Gastroesophageal sphincter (tissue), 4 donors: ENCODE data around the gene WNK2. TPM values are rescaled to one million over a fixed set of nuclear protein-coding genes. Genes with fewer than 3 reads are reported as not detected.

Experiments used
- ATAC-seq: fragments of 150-250 bp; one replicate; pipeline ENCODE4 v1.9.1; 2016; ENCODE audit warnings: mild to moderate bottlenecking, moderate library complexity
- H3K27ac ChIP-seq, 4 donors: fragments of 200-600 bp; sonication (generic) in 3 of 4; 1 replicate in 3 of 4; 2 replicates in 1 of 4; pipeline ENCODE4 v1.5.1; 2016 to 2019
- H3K27me3 ChIP-seq: fragments of 200-600 bp; sonication (generic); one replicate; pipeline ENCODE4 v1.5.1; 2019
- H3K36me3 ChIP-seq, 2 donors: fragments of 200-600 bp; sonication (generic); one replicate each; pipeline ENCODE4 v1.5.1; 2019; ENCODE audit warnings: control low read depth in 1 of 2
- H3K4me1 ChIP-seq, 3 donors: fragments of 200-600 bp; sonication (generic); 1 replicate in 2 of 3; 2 replicates in 1 of 3; pipeline ENCODE4 v1.5.1; 2016 to 2019; ENCODE audit warnings: control low read depth in 2 of 3
- H3K4me3 ChIP-seq, 2 donors: fragments of 200-600 bp; sonication (generic); one replicate each; pipeline ENCODE4 v1.5.1; 2019; ENCODE audit warnings: mild to moderate bottlenecking in 1 of 2, moderate library complexity in 1 of 2
- H3K9me3 ChIP-seq, 3 donors: fragments of 200-600 bp; sonication (generic); one replicate each; pipeline ENCODE4 v1.5.1; 2017 to 2019; ENCODE audit warnings: control low read depth in 2 of 3
- CTCF ChIP-seq, 4 experiments: fragments of 200-600 bp in 2 of 4; fragments of 450-650 bp in 2 of 4; sonication (generic) in 1 of 4; IDR thresholded peaks; one replicate each; pipeline ENCODE4 v1.5.1; 2017 to 2019; ENCODE audit warnings: antibody characterized with exemption in 4 of 4, mild to moderate bottlenecking in 2 of 4, moderate library complexity in 2 of 4
- EP300 ChIP-seq: sonication (generic); formaldehyde crosslinking; IDR thresholded peaks from one replicate; pipeline ENCODE4 v1.6.1; 2017; ENCODE audit warnings: antibody characterized with exemption, mild to moderate bottlenecking
- POLR2A ChIP-seq, 2 donors: fragments of 450-650 bp; IDR thresholded peaks; one replicate each; pipeline ENCODE4 v1.6.1; 2017; ENCODE audit warnings: antibody characterized with exemption in 2 of 2, mild to moderate bottlenecking in 2 of 2, moderate library complexity in 1 of 2
- POLR2AphosphoS5 ChIP-seq: sonication (generic); formaldehyde crosslinking; IDR thresholded peaks from one replicate; pipeline ENCODE4 v1.6.1; 2017; ENCODE audit warnings: antibody characterized with exemption
- WGBS, 2 donors: methylation state at CpG; one replicate each; pipeline ENCODE4 v1.1.5; 2018; ENCODE audit warnings: low coverage in 1 of 2; 5-methylcytosine and 5-hydroxymethylcytosine counted together
- total RNA-seq, 4 donors: library from RNA; depleted of rRNA; stranded (reverse); fragments of >200 nt; gene quantifications; one replicate each; pipeline ENCODE4 v1.1.0, GENCODE V29; 2016

Gene WNK2
- total RNA-seq, 4 donors from 2014 or later: 26.8 to 104 (median 48.6) TPM

- H3K27me3 ChIP-seq: no peaks in the 10 kb centered on the region
- H3K9me3 ChIP-seq: no peaks in the 10 kb centered on the region
- ATAC-seq: no peak
- H3K4me1 ChIP-seq: peaks cover 0 to 44% (median 6%) of the 10 kb centered on the region in 3 donors
- WGBS, 2 donors: 88% methylated on average over 3 of the region's 13 CpGs; no CpG with 5 or more reads in 1 of the 2 donors
- H3K36me3 ChIP-seq: no peaks in the 10 kb centered on the region
- TF ChIP-seq POLR2AphosphoS5 (no peak), CTCF (IDR thresholded peaks at IDR 0.05) (no peak), POLR2A (IDR thresholded peaks at IDR 0.05) (no peak), EP300 (no peak)
- no peak overlapping the region for H3K27ac ChIP-seq
- H3K4me3 ChIP-seq: no peak overlapping the region
Measured at GRCh38 chr9:93164085-93164484, 19.9 kb upstream of the WNK2 start.

- H3K36me3 ChIP-seq: no peaks in the 10 kb centered on the region
- no peak overlapping the region for H3K4me3 ChIP-seq
- TF ChIP-seq POLR2A (IDR thresholded peaks at IDR 0.05) (no peak), POLR2AphosphoS5 (no peak), CTCF (IDR thresholded peaks at IDR 0.05) (no peak), EP300 (no peak)
- ATAC-seq: no peak
- 71% methylated on average over 6 of the region's 7 CpGs; no CpG with 5 or more reads in 1 of the 2 donors for WGBS, 2 donors
- peaks cover 0 to 21% (median 3%) of the 10 kb centered on the region in 3 donors for H3K4me1 ChIP-seq
- H3K27ac ChIP-seq: no peak overlapping the region
- no peaks in the 10 kb centered on the region for H3K9me3 ChIP-seq
- no peaks in the 10 kb centered on the region for H3K27me3 ChIP-seq
Measured at GRCh38 chr9:93166699-93167098, 17.2 kb upstream of the WNK2 start.

- H3K4me3 ChIP-seq: no peak overlapping the region
- no peaks in the 10 kb centered on the region for H3K27me3 ChIP-seq
- no peak for ATAC-seq
- WGBS, 2 donors: 92 to 96% methylated on average over 2 to 6 of the region's 6 CpGs
- no peak overlapping the region for H3K27ac ChIP-seq
- no peak for TF ChIP-seq POLR2AphosphoS5
- H3K36me3 ChIP-seq: no peaks in the 10 kb centered on the region
- peaks cover 0 to 16% (median 0%) of the 10 kb centered on the region in 3 donors for H3K4me1 ChIP-seq
- no peaks in the 10 kb centered on the region for H3K9me3 ChIP-seq
Measured at GRCh38 chr9:93167185-93167584, 16.8 kb upstream of the WNK2 start.

- 69 to 100% methylated on average over 1 to 4 of the region's 4 CpGs for WGBS, 2 donors
- H3K27ac ChIP-seq: no peak overlapping the region
- H3K4me1 ChIP-seq: peaks cover 0 to 11% (median 0%) of the 10 kb centered on the region in 3 donors
- no peak for TF ChIP-seq CTCF (IDR thresholded peaks at IDR 0.05)
- TF ChIP-seq POLR2AphosphoS5: peak; percentile 25
- H3K36me3 ChIP-seq: no peaks in the 10 kb centered on the region
- H3K4me3 ChIP-seq: no peak overlapping the region
- H3K9me3 ChIP-seq: no peaks in the 10 kb centered on the region
- H3K27me3 ChIP-seq: no peaks in the 10 kb centered on the region
- ATAC-seq: no peak
Measured at GRCh38 chr9:93167838-93168237, 16.1 kb upstream of the WNK2 start.

GRCh38 chr9:93168581-93168980 is 15.4 kb upstream of the WNK2 start:
- no peak for ATAC-seq
- no peaks in the 10 kb centered on the region for H3K9me3 ChIP-seq

More at GRCh38 chr9:93168581-93168980, 15.4 kb upstream of the WNK2 start:
- peaks cover 0 to 11% (median 0%) of the 10 kb centered on the region in 3 donors for H3K4me1 ChIP-seq
- WGBS, 2 donors: 33% methylated on average over 1 of the region's 5 CpGs; no CpG with 5 or more reads in 1 of the 2 donors
- H3K4me3 ChIP-seq: no peak overlapping the region
- no peaks in the 10 kb centered on the region for H3K27me3 ChIP-seq
- TF ChIP-seq EP300 (no peak), POLR2AphosphoS5 (no peak), POLR2A (IDR thresholded peaks at IDR 0.05) (no peak), CTCF (IDR thresholded peaks at IDR 0.05) (no peak)
- H3K27ac ChIP-seq: no peak overlapping the region
- H3K36me3 ChIP-seq: no peaks in the 10 kb centered on the region
